NCI-H446 (cell line): ENCODE measurements around the gene METTL1.

Experiments
- DNase-seq, 2 experiments: peaks; one replicate each; lab custom pipeline; 2025; lab: John Stamatoyannopoulos, UW

Gene METTL1

DNA sequence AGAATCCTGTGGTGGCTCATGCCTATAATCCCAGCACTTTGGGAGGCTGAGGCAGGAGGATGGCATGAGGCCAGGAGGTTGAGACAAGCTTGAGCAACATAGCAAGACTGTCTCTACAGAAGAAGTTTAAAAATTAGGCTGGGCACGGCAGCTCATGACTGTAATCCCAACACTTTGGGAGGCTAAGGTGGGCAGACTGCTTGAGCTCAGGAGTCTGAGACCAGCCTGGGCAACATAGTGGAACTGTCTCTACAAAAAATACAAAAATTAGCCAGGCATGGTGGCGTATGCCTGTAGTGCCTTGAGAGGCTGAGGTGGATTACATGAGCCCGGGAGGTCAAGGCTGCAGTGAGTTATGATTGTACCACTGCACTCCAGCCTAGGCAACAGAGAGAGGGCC is 4.0 kb downstream of the METTL1 start:
- DNase-seq = no peak

DNA sequence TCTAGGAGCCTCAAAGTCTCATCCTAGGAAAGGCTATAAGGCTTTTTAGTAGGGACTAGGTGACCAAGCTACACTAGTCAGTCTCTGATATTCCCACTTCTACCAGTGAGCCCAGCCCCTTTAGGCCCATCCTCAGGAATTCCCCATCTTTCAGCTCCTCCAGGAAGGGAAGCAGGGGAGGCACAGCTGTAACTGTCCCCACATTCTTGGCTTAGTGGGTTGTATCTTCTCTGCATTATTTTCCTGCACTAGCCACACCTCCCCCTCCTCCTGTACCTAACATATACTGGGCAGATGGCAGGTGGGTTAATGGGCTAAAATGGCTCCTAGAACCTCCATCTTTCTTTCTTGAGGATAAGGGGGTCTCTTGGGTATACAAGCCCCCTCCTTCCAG is 4.6 kb downstream of the METTL1 start:
- DNase-seq = no peak

DNA sequence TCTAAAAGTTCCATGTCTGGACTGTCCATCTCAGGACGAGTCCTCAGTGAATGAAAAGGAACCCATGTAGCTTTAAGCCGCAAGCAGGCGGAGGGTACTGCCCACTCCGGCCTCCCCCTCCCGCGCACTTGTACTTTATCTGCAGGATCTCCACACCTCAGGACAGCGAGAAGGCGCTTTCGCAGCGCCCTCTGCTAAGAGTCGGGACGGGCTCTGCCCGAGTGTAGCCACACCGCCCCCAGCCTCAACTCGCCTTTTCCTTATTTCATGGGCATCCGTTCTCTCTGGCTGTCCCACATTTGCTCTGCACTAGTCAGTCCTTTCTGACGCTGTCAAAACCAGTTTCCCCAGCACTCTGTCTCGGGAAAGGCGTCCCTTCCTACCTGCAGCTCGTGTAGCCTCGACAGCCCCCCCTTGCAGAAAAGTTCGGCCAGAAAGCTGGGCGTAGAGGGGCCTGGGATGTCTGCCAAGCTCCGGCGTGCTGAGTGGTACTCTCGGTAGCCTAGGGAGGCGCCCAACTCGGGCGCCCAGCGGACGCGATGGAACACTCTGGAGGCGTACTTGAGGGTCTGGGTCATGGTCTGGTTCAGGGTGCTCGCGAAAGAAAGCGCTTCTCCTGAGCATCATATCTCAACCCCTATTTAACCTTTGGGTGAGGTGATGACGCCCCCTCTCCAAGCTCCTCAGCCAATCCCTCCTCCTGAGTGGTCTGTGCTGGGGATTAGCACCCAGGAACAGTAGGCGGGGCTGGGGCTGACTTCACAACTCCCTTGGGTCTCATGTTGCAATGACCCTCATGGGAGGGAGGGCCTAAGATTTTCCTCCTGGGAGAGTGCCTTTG is 5.2 kb downstream of the METTL1 start, which contains the start of gene CYP27B1:
Gene CYP27B1, minus strand, starts transcription at position 615 of the 841 bp plus-strand sequence. Its CDS starts 37 bp downstream, at position 578.
- no peak for DNase-seq

DNA sequence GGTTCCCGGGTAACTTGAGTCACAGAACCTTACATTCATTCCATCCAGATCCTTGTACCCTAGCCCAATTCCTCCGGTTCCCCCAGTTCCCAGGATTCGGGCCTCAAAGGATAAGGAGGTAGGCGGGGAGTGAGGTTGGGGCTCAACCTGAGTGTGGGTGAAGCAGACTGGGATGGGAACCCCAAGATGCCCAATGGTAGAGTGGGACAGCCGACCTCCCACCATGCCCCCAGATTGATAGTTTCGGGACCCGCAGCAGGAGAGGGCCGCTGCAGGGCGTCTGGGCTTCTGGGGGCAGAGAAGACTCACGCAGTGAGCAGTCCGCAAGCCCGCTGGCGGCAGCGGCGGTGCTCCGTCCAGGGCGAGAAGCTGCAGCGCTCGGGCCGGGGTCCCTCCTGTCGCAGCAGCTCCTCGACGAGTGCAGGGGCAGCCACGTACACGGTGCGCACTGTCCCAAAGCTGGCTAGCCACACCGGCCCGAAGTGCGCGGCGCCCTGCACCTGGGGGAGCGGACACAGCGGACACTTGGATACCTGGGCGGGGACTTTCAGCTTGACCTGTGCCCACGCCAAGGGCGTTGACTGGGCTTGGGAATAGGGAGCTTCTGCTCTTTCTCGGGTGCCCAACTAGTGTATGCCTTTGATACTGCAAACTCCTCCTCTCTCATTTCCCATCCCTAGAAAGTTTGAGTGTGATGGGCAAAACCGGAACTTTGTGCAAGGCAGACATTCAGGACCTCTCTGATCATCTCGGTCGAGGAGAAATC is 6.0 kb downstream of the METTL1 start:
- no peak for DNase-seq

DNA sequence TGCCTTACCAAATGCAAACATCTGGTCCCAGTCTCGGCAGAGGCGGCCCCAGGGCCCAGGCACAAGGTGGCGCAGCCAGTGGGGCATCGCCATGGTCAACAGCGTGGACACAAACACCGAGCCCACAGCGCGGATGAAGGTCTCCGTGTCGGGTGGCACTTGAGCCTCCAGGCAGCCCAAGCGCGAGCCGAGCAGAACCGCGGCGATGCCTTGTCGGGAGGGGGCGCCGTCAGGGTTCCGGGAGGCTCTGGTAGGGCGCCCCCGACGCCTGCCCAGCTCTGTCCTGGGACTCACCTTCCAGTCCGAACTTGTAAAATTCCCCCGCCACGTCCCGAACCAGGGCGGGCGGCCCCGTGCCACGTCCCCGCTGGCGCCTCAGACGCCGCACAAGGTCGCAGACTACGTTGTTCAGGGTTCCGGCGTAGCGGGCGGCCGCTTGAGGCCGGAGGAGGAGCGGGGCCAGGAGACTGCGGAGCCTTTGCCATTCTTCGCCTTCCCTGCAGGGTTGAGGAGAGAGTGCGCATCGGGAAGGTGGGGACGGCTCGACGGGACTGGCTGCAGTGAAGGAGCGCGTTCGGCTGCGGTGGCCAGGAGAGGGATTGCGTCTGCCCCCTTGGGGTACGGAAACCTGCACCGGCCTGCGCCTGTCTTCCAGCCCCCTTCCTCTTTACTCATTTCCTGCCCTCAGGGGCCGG is 6.8 kb downstream of the METTL1 start:
- no peak for DNase-seq

DNA sequence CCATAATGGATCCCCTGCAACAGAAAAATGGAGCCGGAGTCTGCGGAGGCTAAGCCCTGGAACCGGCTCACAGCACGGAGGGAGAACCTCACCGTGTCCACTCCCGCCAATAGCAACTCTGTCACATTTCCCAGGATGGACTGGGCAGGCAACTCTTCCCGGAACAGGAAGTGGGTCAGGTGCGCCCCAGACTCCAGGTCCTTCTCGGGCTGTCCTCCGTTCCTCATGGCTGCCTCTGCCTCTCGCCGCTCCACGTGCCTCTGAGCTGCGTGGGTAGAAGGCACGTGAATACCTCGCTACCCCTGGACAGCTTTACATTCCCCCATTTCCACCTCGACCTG is 7.3 kb downstream of the METTL1 start:
- no peak for DNase-seq

DNA sequence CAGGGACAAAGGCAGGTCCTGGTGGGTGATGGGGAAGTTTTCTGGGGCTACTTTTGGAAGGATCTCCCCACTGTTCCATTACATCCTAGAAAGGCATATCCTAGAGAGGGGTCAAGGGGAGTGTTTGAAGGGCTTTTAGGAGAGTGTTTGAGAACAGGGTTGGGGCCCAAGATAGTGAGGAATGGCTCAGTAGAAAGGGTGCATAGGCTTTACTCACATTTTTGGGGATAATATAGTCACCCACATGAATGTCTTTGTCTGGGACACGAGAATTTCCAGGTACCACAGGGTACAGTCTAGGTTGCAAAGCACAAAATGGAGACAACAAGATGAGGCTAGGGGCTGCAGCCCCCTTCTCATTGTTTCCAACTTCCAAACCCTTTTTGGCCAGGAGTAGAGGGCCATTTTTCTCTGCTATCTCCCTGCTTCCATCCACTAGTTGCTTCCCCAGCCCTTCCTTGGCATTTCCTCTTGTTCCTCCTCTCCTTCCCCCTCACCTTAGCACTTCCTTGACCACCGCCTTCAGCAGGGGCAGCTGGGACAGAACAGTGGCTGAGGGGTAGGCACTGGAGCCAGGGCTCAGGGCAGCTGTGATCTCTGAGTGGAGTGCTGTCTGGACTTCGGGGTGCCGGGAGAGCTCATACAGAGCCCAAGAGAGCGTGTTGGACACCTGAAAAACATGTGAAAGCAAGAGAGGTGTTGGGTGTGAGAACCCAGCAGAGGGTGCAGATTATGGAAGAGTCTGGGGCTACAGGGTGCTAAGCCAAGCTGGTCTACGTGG is 7.8 kb downstream of the METTL1 start:
- no peak for DNase-seq

DNA sequence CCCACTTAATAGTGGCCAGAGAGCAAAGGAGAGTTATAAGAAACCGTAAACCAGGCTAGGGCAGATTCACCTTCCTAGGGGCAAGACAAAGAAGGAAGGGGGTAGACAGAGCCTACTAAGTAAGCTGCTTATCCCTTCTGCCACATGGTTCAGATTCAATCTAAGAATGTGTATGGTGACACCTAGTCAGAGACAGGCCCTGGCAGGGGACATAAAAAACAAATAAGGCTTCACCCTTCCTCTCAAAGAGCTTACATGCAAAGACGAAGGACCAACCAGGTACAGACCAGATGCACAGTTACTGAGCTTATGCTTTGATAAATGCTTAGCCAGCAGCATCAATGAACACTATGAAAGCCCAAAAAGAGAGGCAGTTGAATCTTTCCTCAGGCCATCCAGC is 9.4 kb downstream of the METTL1 start:
- no peak for DNase-seq

DNA sequence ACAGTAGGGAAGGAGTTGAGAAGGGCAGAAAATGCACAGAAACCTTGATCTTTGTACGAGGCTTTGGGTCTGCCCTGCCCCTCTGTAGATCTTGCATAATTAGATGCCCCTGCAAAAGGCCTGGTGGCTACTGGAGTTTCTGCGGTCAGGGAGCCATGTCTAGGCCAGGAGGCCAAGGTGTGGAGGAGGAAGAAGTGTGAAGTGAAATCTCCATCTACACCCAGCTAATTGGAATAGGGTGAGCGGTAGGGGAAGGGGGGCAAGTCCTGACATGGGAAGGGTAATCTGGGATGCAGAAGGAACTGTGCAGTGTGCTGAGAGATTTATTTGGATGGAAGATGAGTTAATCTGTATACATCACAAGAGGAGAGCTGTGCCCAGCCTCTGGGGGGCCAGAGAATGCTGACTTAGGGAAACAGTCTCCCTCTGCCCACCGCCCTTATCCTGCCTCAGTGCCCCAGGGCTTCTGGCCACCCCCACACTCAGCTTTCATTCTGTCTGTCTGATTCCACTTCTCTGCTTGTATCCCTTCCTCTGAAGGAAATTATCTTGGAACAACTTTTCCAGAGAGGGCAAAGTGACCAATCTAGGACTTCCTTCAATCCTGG is 10.4 kb downstream of the METTL1 start:
- no peak for DNase-seq

DNA sequence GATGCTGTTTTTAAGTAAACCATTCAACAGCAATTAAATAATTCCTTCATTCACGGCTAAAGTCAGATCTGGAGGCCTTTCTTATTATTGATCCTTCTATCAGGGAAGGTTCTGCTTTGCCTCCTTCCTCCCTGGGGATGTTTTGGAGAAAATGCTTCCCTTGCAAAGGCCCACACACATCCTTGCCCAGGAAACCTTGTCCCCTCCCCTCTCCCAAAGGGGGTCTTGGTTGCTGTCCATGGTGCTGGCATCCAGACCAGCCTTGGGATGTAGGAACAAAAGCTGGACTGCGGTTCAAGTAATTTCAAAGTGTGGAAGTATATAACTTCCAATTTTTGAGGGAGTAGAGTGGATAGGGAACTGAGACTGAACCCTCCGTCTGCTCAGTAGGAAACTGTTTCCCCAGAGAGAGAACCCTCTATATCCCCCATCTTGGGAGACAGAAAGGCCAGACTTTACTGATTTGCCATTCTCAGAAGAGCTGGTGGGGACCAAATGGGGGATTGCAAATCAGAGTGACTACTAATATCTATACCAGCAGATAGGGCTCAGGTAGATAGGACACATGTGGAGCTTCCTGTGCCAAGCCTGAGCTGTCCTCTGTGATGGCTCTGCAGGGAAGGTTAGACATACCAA is 11.4 kb downstream of the METTL1 start:
- DNase-seq = no peak

DNA sequence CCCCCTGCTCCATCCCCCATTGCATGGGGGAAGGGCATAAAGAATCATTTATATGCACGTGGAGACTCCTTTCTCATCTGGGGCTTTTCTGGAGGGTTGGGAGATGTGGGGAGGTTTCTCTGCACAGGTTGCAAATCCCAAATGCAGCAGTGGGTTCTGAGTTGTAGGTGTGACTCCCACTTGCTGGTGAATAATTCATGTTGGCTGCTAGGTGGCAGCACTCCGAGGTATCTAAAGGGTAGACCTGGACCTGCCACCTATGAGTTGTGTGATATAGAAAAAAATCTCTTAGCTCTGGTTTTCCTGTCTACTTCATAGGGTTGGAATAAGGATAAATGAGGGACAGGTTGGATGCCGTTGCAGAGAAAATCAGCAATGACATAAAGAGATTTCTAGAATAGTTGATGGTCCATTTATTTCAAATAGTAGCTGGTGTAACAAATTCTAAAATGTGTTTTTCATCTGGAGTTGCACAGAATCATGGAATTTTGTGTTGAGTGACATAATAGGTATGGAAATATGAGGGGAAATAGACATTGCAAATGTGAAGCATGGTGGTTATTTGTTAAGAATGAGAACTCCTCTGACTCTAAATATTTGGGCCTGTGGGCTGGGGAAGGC is 12.4 kb downstream of the METTL1 start:
- no peak for DNase-seq

DNA sequence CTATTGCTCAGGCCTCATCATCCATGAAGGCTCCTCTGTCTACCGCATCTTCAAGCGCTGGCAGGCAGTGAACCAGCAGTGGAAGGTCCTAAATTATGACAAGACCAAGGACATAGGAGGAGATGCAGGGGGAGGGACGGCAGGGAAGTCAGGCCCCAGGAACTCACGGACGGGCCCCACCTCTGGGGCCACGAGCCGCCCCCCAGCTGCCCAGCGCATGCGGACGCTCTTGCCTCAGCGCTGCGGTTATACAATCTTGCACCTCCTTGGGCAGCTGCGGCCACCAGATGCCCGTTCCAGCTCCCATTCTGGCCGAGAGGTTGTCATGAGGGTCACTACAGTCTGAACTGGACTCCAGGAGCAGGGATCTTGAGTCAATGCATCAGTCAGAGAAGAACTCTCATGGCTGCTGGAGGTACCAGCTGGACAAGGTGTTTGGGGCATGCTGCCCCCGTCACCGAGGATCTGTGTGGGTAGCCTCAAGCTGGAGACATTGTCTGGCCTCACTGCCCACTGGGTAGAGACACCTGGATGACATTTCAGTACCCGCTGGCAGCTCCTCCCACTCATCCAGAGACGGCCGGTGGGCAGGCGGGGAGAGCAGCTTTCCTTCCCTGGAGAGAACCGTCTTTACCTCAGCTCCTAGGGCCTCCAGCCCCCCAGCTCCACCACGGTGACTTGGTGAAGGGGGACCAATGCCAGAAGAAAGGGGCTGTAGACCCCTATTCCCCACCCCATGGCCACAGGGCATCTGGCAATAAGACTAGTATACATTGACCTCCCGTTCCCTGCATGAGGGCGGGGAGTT is 13.1 kb downstream of the METTL1 start:
- no peak for DNase-seq

DNA sequence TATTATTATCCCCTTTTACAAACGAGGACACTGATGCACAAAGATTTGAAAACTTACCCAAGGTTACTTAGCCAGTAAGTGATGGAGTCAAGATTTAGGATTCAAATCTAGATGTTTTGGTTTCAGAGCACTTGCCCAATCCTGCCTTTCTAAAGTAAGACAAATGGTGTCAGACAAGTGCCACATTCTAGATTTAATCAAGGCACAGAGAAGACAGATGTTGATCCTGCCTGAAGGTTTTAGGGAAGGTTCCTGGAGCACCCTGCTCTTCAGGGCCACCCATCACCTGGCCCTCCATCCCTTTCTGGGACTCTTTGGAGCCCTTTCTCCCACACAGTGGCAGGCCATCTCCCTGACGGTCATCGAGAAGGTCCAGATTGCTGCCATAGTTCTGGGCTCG is 14.1 kb downstream of the METTL1 start:
- no peak for DNase-seq

DNA sequence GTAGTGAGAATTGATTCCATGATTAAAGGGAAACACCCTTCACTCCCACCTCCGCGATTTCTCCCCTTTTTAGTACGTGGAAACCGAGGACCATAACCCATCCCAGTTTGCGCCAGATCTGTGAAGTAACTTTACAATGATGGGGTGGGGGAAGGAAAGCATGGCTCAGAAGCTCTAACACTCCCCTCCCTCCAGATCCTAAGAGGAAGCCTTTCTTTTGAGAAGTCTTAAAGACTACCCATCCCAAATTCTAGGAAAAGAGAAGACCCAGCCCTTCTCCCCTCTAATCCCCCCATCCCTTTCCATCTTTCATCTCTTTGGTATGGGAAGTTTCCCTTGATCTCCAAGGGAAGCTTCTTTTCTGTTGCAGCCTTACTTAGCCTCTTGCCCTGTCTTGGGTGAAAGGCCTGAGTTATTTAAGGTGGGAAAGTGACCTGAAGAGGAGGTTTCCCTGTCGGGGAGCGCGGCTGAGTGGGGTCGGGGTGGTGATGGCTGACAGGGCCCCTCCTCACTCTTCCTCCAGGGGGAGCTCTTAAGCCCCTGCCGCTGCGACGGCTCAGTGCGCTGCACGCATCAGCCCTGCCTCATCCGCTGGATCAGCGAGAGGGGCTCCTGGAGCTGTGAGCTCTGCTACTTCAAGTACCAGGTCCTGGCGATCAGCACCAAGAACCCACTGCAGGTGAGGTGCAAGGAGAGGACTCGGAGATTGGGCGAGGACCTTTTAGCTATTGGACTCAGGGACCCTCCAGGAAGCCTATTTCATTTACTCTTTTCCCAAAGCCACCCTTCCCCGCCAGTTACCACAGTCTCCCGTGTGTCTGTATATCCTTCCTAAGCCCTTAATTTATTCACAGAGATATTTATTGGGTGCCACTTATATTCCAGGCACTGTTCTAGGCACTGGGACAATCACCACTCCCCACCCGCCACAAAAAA is 15.2 kb downstream of the METTL1 start:
- no peak for DNase-seq

DNA sequence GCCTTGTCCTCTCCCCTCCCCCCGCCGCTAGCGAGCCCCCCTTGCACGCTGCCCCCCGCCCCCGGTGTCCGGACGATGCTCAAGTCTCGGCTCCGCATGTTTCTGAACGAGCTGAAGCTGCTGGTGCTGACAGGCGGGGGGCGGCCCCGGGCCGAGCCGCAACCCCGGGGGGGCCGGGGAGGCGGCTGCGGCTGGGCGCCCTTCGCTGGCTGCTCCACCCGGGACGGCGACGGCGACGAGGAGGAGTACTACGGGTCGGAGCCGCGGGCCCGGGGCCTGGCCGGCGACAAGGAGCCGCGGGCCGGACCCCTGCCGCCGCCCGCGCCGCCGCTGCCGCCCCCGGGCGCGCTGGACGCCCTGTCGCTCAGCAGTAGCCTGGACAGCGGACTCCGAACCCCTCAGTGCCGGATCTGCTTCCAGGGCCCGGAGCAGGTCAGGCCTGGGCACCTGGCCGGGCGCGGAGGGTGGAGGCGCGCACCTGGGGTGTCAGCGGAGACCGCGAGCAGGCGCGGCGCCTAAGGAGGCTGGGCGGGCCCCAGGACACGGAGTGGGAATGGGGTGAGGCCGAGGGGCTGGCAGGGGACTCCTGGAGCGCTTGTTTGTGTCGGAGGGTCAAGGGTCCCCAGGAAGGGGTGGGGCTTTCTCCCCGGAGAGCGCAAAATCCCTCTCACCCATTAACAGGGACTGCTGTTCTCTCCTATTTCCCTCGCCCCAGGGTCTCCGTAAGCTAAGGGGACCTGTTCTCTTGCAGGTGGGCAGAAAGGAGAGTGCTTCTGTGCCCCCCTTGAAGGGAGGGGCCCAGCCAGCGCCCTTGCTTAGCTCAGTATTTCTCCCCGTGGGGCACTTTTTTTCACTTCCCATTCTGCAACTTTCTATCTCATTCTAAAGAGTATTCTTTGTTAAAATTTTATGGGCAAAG is 16.2 kb downstream of the METTL1 start:
- no peak for DNase-seq

DNA sequence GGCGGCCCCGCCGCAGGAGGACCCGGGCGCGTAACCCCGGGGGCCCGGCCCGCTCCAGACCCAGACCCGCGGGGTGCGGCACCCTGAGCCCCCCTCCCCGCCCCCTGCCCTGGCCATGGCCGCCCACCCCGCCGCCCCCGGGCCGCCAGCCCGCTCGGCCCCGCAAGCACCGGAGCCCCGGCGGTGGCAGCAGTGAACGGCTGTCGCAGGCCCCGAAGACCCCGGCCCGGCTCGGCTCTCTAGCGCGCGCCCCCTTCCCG is 16.8 kb downstream of the METTL1 start:
- no peak for DNase-seq

DNA sequence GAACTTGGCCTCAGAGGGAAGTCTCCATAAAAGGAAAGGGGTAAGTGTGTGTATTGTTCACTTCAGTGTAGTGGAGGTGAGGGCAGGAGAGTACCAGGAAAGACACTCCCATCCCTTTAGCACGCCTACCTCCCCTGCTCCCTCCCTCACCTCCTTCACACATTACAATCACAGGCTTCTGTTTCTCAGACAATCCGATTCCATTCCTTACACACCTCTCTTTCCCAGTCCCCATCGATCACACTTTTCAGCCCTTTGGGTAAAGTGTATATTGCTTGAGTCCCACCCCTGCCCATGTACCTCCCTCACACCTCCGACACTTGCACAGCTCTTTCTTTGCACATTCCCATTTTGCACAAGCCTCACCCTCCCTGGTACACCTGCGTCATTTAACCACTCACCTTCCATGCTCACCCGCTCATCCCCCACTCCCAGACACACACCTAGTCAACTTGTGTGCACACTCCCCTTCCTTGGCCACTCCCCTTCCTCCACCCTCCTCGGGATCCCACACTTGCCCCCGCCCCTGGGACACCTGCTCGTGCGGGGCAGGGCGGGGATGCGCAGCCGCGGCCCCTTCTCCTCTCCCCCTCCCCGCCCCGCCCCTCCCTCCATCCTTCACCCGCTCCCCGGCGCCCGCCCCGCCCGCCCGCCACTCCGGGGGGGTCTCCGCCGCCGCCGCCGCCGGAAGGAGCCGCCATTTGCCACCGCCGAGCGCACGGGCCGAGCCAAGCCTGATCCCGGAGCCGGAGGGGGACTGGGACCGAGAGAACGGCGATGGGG is 17.3 kb downstream of the METTL1 start, which contains the start of gene MARCHF9:
Gene MARCHF9, plus strand, starts transcription at position 693 of the 783 bp plus-strand sequence. CDS start 426 bp downstream, outside the sequence.
- DNase-seq = peak in 1 of 2 experiments; percentile 52
